Measurements from ENCODE around the gene TMEM120A.
"Not testable (repeated sequence)": the region's sequence is repeated elsewhere in the genome, so short reads cannot be mapped to it uniquely, and the experiment has no call there.

TMEM120A gene

GRCh38 chr7:76020031-76020714 is 25.8 kb upstream of the TMEM120A start:
- peak; percentile 63 for DNase-seq (ENCODE audit: low spot score)
- ChIA-PET POLR2A (ENCODE audit: low non-redundant PET) (no interaction called here), CTCF (interaction anchor here (0.6 to 1.7 kb wide), 7 partner anchors 11 to 231 kb away, joined by 3 to 15 read pairs (median 3); no protein-coding TSS in a partner anchor)
- no peak overlapping the region for H3K27ac ChIP-seq
- TF ChIP-seq, protein P1, sequence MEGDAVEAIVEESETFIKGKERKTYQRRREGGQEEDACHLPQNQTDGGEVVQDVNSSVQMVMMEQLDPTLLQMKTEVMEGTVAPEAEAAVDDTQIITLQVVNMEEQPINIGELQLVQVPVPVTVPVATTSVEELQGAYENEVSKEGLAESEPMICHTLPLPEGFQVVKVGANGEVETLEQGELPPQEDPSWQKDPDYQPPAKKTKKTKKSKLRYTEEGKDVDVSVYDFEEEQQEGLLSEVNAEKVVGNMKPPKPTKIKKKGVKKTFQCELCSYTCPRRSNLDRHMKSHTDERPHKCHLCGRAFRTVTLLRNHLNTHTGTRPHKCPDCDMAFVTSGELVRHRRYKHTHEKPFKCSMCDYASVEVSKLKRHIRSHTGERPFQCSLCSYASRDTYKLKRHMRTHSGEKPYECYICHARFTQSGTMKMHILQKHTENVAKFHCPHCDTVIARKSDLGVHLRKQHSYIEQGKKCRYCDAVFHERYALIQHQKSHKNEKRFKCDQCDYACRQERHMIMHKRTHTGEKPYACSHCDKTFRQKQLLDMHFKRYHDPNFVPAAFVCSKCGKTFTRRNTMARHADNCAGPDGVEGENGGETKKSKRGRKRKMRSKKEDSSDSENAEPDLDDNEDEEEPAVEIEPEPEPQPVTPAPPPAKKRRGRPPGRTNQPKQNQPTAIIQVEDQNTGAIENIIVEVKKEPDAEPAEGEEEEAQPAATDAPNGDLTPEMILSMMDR (conservative IDR thresholded peaks at IDR 0.05; ENCODE audit: low read depth): peak; percentile 89

- POLR2A ChIA-PET (ENCODE audit: low non-redundant PET): not testable (repeated sequence)
Measured at GRCh38 chr7:76018520-76018919, 24.1 kb upstream of the TMEM120A start.

GRCh38 chr7:76016191-76016947 is 22.0 kb upstream of the TMEM120A start:
- no peak overlapping the region for H3K27ac ChIP-seq
- CTCF ChIA-PET: no interaction called here
- TF ChIP-seq, protein P1 (conservative IDR thresholded peaks at IDR 0.05; ENCODE audit: low read depth): no peak
- DNase-seq (ENCODE audit: low spot score): no peak
- POLR2A ChIA-PET (ENCODE audit: low non-redundant PET): no interaction called here

More at GRCh38 chr7:76018520-76018919, 24.1 kb upstream of the TMEM120A start:
- H3K27ac ChIP-seq; DNase-seq (ENCODE audit: low spot score); CTCF ChIA-PET: not testable (repeated sequence)

DNA sequence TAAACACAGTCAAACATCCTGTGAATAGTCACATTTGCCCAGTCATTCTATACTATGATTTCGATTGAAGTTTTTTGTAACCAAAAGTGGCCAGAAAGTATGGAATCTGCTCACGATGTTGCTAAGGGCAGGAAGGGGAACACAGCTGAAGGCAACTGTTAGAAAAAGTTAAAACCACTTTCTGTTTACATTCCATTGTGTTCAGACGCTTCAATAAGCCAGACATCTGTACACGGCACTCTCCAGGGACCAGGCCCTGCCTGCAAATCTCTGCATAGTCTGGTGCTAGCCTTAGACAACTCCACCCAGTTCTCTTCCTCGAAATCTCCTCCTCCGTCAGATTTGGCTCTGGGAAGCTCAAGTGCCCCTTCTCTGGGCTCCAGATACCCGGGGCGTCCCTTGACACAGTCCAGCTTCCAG is 17.1 kb upstream of the TMEM120A start:
- DNase-seq (ENCODE audit: low spot score): no peak
- no peak overlapping the region for H3K27ac ChIP-seq
- POLR2A ChIA-PET (ENCODE audit: low non-redundant PET): no interaction called here
- CTCF ChIA-PET: no interaction called here
- TF ChIP-seq, protein P1 (conservative IDR thresholded peaks at IDR 0.05; ENCODE audit: low read depth): no peak

DNA sequence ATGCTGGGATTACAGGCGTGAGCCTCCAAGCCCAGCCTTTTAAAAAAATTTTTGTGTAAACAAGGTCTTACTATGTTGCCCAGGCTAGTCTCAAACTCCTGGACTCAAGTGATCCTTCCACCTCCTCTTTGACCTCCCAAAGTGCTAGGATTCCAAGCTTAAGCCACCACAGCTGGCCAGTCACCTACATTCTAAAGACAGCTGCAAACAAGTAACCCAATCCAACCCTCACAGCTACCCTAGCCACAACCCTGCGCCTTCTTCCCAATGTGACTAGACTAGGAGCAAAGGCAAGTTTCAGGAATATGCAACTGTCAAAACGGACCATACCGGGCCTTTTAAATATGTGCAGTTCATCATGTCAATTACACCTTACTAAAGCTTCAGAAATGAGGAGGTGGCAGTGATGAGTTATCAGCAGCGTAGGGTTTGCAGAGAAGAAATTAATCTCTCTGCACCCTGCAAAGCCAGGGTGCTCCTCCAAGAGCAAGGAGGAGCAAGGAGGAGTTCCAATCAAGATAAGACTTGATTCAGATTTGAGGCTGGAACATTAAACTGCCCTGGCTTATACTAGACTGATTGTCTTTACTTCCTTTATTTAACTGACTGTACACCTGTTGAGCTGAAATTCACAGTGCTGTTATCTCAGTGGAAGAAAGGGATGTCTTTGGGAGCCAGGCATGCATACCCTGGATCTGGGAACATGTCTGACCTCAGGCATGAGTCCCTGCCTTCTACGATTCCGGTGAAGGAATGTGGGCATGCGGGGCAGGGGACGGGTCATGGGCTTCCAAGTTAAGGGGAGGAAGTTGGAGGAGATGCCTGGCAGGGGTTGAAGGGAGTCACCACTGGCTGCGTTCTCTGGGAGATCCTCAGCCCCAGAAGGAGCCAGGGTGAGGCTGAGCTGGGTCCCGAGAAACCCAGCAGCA is 15.5 kb upstream of the TMEM120A start:
- POLR2A ChIA-PET (ENCODE audit: low non-redundant PET): no interaction called here

GRCh38 chr7:76008156-76008687 is 13.8 kb upstream of the TMEM120A start:
- no peak overlapping the region for H3K27ac ChIP-seq
- POLR2A ChIA-PET (ENCODE audit: low non-redundant PET): no interaction called here
- DNase-seq (ENCODE audit: low spot score): no peak
- CTCF ChIA-PET: interaction anchor here (0.6 kb wide), 1 partner anchor 39 kb away, joined by 4 read pairs; the partner anchor contains the start of gene STYXL1
- TF ChIP-seq, protein P1 (conservative IDR thresholded peaks at IDR 0.05; ENCODE audit: low read depth): no peak

More for the DNA sequence above, 15.5 kb upstream of the TMEM120A start:
- CTCF ChIA-PET: interaction anchor here (0.9 kb wide), 1 partner anchor 10 kb away, joined by 4 read pairs; no protein-coding TSS in a partner anchor
- TF ChIP-seq, protein P1 (conservative IDR thresholded peaks at IDR 0.05; ENCODE audit: low read depth): no peak
- H3K27ac ChIP-seq: peak overlapping the region; percentile 27
- DNase-seq (ENCODE audit: low spot score): no peak

GRCh38 chr7:76005004-76005403 is 10.6 kb upstream of the TMEM120A start:
- POLR2A ChIA-PET (ENCODE audit: low non-redundant PET); CTCF ChIA-PET; DNase-seq (ENCODE audit: low spot score); H3K27ac ChIP-seq: not testable (repeated sequence)
